ENCODE results near the gene CPSF4.

- TF ChIP-seq, protein P1, sequence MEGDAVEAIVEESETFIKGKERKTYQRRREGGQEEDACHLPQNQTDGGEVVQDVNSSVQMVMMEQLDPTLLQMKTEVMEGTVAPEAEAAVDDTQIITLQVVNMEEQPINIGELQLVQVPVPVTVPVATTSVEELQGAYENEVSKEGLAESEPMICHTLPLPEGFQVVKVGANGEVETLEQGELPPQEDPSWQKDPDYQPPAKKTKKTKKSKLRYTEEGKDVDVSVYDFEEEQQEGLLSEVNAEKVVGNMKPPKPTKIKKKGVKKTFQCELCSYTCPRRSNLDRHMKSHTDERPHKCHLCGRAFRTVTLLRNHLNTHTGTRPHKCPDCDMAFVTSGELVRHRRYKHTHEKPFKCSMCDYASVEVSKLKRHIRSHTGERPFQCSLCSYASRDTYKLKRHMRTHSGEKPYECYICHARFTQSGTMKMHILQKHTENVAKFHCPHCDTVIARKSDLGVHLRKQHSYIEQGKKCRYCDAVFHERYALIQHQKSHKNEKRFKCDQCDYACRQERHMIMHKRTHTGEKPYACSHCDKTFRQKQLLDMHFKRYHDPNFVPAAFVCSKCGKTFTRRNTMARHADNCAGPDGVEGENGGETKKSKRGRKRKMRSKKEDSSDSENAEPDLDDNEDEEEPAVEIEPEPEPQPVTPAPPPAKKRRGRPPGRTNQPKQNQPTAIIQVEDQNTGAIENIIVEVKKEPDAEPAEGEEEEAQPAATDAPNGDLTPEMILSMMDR (IDR thresholded peaks at IDR 0.05; ENCODE audit: poor library complexity, severe bottlenecking), result no peak
- no peak for TF ChIP-seq POLR2AphosphoS5 (IDR thresholded peaks at IDR 0.05)
- no peak for TF ChIP-seq TAF1 (IDR thresholded peaks at IDR 0.05; ENCODE audit: low read depth)
- TF ChIP-seq SMC3 (conservative IDR thresholded peaks at IDR 0.05; ENCODE audit: poor library complexity), result no peak
- TF ChIP-seq EP300 (conservative IDR thresholded peaks at IDR 0.05; ENCODE audit: poor library complexity, severe bottlenecking), result no peak
- no peak for TF ChIP-seq EZH2 (IDR thresholded peaks at IDR 0.05; ENCODE audit: borderline replicate concordance, insufficient read depth, low read length, poor library complexity, severe bottlenecking)
- TF ChIP-seq REST (IDR thresholded peaks at IDR 0.05; ENCODE audit: borderline replicate concordance), result no peak
- TF ChIP-seq RAD21 (conservative IDR thresholded peaks at IDR 0.05), result no peak
- TF ChIP-seq MXI1 (conservative IDR thresholded peaks at IDR 0.05; ENCODE audit: poor library complexity, severe bottlenecking), result no peak
Measured at GRCh38 chr7:99422186-99422585, 16.6 kb upstream of the CPSF4 start.

All from neural cell (in vitro differentiated cells).